NCI-H82 treated with DMSO at 0.1 percent for 48 hours (cell line): ENCODE results near the gene PIGO.

ENCODE experiments used
- DNase-seq: peaks from one replicate; lab custom pipeline; 2025; ENCODE audit not compliant: unreplicated experiment; lab: John Stamatoyannopoulos, UW

Gene PIGO

DNA sequence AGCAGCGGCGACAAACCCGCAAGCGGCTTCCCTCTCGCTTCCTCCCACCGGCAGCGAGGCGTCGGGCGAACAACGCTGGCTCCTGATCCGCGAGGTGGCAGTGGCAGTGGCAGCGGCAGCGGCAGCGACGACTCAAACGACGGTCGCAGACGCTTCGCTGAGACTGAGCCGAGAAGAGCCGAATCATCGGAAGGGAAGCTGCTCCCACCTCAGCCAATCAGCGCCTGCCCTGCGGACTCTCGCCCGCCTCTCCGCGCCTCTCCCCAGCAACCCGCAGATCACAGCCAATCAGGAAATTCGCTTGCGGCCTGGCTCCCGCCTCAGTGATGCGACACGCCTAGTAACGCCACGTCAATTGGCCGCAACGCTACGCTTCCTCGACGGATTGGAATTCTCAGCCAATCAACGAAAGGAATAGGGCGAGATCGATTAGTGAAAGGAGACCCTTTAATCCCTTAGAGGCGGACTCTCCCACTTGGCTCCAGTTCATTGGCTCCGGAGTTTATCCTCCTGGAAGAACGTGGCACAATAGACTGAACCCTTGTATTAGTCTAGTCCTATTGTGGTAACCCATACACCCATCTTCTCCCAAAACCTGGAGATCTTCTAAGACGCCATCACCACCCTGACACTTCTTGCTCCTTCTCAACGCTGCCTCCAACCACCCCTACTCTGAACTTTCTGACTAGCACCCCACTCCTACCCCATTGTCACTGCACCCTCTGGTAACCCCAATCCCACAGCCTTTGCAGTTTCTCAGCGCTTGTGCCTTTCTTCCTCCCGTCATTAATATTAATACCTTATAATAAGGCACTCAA is 23.7 kb downstream of the PIGO start, which contains the start of gene VCP:
Gene VCP (minus strand): TSS at position 165 of the 818 bp plus-strand sequence. CDS start 272 bp downstream, outside the sequence.
- DNase-seq = peak; percentile 99

DNA sequence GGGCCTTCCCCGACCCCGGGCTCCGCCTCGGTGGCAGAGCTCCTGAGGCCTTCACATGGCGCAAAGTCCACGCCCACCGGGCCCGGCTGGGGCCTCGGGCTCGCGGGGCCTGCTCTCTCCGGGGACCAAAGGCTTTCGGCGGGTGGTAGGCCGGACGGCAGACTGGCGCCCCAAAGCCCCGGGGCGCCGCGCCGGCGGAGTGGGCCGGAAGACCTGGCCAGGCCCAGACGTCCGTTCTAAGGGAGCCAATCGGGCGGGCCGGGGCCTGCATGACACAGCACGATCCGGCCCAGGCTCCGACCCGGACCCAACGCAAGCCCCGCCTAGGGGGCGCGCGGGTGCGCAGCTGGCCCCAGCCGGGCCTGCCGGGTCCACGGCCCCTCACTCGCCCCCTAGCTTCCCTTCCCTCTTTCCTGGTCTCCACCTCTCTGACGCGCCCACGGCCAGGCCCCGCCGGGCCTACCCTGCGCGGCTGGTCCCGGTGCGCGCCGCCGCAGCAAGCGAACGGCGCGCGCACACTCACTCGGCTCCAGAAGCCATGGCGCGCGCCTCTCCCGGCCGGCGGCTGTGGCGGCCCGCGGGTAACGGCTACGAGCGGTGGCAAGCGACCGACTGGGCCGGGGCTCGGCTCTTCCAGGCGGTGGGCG is 24.5 kb downstream of the PIGO start:
- DNase-seq = peak; percentile 22

DNA sequence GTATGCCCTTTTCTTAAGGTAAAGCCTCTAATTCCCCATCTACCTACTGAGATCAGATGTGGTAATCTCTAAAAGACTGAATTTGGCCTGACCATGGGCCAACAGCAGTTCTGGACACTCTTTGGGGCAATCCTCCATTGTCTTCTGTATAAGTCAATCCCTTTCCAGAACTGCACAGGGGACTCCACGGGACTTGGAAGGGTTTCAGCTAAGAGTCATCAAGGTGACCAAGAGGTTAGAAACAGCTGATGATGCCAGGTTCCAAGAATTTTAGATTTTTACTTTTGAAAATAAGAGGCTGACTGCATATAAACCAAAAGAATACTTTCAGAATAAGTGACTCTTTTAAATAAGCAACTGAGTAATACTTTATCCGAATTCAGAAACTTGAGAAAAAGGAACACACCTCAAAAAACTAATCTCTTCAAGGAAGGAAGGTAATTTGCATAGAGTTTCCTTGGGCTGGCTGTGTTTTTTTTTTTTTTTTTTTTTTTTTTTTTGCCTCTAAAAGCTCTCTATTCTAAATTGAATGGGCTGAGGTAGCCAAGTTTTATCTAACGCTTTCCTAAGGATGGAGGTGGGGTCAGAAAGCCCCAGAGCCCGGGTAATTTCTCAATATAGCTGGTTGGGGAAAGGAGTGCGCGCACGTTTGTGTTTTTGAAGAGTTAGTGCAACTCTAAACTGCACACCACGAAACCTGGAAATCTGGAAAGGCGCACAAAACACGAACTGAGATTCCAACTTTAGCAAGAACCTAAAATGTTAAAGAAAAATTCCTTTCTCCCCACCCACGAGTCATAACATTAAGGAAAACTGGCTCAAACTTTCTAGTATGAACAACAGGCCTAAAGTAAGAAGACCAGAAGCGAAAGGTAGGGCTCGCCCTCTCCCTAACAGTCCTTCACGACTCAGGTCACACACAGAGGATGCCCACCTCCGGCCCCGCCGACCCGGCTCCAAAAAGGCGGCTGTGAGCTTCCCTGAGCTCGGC is 25.3 kb downstream of the PIGO start:
- no peak for DNase-seq

DNA sequence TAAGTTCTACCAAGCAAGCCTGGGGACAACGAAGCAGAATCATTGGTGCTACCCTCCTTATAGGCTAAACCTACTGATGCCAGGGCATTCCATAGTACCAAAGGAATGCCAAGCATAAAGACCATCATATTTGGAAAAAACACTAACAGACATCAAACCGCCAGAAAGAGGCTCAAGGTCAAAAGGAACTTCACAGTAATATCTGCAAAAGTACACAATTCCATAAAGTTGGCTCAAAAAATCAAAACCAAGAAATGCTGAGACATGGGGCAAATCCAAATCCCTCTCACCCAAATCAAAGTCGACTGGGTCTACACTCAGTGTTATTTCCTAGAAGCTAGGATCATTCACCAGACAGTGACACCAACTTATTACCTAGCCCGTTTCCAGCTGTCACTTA is 27.4 kb downstream of the PIGO start:
- no peak for DNase-seq

DNA sequence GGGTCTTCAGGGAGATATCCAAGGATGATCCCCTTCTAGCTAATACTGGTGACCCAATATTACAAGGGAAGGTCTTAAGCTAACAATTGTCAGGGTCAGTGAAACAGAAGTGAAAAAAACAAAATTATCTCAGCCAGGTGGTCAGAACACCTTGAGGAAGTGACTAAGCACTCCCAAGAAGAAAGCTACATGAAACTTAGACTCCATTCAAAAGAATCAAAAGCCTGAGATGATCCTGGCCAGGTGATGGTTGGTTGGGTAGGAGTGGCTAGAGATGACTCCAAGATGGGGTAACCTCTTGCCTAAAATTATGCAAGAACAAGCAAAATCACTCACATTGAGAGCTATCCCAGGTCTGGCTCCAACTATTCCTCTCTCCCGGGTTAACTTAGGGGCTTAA is 29.3 kb downstream of the PIGO start:
- no peak for DNase-seq

DNA sequence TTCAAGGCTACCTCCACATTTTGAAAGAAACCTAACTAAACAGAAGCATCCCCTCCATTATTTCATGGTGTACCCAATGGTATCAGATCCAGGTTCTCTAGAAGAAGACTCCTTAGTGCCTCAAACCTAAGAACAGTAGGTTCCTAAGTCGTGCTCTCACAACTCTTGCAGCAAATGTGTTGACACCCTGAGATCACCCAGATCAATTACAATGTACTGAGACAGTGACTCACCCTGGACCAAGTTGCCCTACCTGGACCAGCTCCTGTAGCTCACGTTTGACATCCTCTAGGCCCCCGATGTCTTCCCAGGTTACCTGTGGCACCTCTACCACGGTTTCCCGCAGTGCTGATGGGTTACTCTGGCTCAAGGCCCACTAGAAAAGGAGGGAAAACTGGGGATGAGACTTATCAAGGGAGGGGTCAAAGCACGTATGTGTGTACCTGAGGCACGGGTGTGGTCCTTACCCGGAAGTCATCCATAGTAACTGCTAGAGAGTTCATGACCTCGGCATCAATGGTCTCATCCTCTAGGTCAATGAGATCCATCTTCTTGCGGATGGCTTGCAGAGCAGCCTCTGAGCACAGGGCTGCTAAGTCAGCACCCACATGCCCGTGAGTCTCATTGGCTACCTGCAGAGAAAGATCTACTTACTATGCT is 35.7 kb downstream of the PIGO start:
- no peak for DNase-seq

DNA sequence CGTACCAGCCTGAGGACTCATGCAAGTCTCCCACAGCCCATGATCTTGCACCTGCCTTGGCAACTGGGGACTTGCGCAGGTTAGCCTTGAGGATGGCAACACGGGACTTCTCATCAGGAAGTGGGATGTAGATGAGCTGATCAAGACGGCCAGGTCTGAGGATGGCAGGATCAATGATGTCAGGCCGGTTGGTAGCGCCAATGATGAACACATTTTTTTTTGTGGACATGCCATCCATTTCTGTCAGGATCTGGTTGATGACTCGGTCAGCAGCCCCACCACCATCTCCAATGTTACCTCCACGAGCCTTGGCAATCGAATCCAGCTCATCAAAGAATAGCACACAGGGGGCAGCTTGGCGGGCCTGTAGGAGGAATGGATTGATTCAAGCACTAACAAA is 37.0 kb downstream of the PIGO start:
- no peak for DNase-seq

DNA sequence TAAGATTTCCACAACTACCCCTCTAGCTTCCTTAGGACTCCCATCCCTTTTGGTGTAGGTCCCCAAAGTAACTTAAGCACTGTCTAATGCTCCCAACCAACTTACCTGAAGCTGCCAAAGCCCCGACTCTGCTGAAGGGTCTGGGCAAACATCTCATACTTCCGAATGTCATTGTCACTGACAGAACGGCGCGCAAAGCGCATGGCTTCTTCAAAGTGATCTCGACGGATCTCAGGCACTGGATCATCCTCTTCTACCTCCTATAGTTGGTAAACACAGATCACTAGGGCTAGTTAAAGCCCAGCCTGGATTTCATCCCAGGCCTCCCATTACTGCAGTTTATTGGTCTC is 39.1 kb downstream of the PIGO start:
- no peak for DNase-seq

DNA sequence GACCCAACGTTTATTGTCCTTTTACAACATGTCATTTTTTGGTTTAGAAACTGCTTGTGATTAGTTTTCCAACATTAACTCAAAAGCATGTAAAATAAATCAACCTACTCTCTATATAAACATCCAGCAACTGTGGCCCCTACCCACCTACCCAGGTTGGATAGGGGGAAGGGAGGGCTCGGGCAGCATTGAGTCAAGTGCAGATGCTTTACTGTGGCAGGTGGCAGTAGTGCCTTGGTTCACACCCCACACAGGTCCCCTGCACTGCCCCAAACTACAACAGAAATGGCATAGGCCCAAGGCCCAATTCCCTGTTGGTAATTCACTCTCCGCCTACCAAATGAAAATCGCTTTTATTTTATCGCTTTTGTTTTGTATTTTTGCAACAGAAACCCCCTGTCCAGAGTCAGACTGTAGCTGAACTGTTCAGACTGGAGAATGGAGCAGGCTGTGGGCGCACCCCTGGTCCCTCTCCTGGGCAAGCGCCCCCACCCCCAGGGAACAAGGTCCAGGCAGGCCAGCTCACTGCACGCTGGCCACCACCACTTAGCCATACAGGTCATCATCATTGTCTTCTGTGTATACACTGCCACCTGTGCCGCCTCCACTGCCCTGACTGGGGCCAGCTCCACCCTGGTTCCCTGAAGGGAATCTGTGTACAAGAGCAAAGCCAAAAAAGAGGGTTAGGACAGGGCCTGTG is 39.7 kb downstream of the PIGO start:
- DNase-seq = no peak

DNA sequence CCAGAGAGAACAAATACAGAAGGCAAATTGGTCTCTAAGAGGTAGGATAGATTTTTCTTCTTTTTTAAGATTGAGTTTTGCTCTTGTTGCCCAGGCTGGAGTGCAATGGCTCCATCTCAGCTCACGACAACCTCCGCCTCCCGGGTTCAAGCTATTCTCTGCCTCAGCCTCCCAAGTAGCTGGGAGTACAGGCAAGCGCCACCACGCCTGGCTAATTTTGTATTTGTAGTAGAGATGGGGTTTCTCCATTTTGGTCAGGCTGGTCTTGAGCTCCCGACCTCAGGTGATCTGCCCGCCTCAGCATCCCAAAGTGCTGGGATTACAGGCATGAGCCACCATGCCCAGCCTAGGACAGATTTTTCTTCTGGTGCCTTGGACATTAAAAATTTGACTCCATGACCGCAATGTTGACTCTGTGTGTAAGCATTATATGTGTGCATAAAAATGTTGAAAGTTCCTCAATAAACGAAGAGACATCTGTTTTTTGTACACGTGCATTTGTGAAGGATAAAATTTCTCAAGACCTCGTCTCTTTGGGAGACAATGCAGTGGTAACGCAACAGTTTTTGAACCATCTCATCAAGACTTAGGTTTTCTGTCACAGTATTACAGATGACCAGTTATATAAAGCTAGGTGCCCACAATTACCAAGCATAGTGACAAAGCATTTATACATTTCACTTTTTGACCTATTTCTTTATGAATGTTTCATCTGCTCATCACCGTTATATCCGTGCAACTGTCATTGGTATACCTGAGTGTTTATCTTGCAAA is 41.3 kb downstream of the PIGO start:
- DNase-seq = no peak

DNA sequence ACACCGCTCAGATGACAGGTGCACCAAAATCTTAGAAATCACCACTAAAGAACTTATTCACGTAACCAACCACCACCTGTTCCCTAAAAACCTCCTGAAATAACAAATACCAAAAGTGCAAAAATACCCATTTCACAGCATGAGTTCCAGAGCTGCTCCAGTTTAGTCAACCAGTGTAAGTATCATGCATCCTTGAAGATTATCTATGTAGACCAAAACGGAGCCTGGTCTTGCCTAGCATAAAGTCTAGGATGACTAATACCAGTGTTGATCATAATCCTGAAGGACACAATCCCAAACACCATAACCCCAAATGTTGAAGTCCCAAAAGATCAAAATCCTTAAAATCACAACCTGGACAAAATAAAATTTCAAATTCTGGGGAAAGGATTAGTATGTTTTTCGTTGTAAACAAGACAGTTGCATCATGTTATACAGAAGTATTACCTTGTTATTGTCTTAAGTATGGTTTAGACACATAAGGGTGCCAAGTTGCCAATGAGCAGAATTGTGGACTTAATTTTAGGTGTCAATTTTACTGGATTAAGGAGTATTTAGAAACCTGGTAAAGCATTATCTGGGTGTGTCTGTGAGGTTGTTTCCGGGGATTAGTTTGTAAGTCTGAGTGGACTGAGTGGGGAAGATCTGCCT is 42.1 kb downstream of the PIGO start:
- no peak for DNase-seq

DNA sequence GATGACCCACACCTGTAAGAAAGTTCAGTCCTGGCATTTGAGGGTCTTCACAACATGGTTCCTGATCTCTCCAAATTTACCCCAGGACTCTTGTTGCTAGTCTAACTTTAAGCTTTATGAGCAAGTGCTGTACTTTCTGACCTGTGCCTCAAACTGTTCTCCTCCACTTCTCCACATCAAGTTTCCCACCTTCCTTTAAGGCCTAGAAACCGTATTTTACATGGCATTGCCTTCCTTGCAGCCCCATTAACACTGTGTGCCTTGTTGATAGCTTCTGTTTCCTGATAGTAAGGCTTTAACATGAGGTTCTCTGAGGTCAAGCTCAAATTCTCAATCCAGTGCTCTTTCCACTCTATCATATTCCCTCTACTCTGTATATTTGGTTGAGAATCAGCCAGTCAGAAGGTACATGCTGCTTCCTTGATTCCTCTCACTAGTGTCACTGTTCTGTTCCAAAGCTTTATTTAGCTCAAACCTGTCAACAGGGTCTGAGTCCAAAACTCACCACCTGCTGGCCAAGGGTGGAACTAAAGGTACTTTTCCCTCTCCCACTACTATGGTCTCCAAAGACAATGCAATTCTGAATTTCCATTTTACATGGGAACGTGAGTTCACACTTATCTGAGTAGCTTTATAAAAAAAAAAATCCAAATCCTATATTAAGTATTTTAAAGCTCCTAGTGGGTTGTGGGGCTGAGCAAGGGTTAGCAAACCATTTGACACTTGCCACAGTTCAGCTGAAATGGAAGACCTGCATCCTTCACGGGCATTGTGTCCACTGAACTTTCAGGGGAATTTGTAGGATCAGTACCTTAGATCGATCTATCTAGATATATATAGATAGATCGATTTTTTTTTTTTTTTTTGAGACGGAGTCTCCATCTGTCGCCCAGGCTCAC is 45.1 kb downstream of the PIGO start:
- DNase-seq = peak; percentile 7

DNA sequence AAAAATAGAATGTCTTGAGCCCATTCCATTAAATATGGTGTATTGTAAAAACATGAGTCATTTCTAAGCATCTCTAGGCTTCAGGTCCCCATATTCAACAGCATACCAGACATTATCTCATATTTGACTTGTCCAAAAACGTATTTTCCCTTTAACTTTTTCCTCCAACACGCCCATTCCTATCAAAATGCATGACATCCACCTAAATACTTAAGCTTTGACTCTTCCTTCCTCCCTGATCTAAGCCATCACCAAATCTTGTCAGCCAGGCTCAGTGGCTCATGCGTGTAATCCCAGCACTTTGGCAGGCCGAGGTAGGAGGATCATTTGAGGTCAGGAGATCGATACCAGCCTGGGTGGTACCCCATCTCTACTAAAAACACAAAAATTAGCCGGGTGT is 47.9 kb downstream of the PIGO start:
- DNase-seq = no peak

DNA sequence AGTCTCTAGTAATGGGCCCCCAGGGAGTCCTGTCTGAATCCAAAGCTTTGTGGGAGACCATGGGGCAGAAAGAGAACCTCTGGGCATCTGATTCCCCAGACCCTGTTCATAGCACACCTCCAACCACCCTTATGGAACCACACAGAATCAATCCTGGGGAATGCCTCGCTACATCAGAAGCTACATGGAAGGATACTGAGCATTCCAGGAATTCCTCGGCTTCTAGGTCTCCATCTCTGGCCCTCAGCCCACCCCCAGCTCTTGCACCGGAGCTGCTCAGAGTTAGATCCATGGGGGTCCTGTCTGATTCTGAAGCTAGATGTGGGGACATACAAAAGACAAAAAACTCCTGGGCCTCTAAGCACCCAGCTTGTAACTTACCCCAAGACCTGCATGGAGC is 52.3 kb downstream of the PIGO start:
- no peak for DNase-seq

DNA sequence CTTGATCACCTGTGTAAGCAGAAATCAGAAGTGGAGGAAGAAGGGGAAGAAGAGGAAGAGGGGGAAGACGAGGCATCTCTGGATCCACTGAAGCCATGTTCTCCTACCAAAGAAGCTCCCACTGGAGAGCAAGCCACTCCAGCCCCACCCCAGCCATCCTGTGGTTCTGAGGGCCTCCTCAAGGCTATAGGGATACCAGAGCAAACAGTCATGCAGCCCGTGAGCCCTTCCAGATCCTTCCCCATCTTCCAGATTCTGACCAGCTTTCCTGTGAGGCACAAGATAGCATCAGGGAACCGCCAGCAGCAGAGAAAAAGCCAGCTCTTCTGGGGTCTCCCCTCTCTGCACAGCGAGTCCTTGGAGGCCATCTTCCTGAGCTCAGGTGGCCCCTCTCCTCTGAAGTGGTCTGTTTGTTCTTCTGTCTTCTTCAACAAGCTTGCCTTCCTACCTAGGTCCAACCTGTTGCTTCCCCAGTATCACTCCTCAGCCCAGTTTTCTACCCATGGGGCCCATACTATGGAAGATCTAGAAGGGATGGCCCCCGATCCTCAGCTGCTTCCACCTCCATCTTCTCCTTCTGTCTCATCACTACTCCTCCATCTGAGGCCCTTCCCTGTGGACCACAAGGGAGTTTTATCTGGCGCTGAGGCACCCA is 53.4 kb downstream of the PIGO start:
- no peak for DNase-seq

DNA sequence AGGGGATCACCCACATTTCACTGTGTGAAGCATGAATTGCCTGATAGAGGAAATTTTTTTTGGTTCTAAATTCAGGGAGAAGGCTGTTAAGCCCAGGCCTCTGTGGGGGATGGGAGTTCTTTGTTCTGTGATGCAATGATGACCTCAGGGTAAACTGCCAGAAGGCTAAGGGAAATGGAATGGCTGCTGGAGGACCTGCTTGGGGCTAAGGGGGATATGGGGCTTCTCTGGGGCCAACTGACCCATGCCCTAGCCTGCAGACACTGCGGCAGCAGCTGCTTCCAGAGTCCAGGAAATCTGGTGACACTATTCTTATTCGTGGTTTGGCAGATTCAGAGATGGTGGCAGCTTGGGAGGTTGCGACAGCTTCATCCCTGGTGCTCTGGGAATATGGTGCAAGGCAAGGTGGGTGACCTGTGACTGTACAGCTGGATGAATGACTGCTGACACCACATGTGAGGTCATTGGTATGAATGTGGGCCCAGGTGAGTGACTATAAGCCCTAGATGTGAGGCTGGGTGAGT is 54.2 kb downstream of the PIGO start:
- DNase-seq = no peak
